CD4-positive, alpha-beta T cell treated with Interleukin-17A for 1 hour (primary cell): Measurements from ENCODE around the gene RPL27A.

ENCODE experiments used
- DNase-seq: peaks from one replicate; pipeline ENCODE4 v3.0.0-alpha.2; 2020

The RPL27A gene

DNA sequence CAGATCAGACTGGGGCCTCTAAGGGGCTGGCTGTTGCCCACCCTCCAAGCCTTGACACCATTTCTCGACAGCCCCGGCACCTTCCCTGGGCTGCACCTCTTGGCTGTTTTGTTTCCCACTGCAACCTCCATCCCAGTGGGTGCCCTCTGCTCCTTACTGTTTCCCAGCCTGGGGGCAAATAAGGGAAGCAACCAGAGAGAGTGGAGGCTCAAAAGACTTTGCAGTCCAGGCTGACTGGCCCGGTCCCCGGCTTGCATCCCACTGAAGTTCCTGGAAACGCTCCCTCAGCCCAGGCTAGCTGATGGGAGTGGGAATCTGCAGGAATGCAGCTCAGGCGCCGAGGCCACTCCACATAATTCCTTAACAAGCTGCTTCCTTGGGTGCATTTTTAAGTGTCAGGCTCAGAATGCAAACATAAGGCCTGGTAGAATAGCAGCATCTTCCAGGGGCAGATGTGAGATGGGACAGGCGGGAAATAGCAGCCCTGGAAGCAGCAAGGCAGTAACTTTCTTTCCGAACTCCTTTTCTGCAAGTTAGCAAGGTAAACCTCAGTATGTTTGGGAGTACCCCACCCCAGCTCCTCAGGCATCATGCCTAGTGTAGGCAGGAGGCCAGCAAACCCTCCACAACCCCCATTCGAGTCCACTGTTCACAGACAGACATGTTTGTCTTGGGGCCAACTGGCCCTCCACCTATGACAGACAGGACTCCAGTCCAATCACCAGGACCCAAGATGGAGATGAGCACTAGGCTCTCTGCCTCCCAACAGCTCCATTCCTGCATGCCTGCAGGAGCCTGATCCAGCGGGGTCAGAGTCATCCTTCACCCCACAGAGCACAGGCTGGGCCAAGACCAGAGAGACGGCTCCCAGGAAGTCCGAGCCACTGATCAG, 39.3 kb downstream of the RPL27A start:
- DNase-seq, result no peak

DNA sequence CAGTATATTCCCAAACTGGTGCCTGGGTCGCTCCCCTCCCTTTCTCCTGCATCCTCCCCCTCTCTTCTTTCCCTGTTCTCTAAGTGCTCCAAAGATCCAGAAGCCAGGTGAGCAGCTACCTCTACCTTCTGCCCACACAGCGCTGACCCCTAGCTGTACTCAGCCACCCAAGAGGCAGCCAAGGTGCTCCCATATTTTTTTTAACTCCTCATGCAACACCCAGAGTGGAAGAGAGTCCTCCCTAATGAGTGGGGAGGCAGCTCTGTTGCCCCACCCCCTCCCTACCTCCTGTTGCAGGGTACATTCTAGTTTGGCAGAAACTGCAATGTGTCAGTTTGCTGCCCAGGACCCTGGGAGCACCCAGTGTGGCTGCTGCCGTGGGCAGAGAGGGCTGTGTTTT, 40.2 kb downstream of the RPL27A start:
- no peak for DNase-seq

DNA sequence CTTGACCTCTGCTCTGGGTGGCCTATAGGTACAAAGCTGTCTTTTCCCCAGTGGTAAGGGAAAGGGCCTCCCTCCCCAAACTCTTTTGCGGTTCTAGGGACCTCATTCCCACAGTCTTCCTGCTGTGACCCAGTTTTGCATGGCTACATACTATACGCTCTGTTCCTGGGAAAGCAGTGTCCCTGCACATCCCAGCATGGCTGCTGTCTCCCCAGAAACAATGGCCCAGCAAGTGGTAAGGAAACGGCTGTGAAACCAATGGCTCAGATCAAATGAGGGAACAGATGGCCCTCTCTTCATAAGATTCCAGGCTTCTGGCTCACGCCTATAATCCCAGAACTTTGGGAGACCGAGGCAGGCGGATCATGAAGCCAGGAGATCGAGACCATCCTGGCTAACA, 41.1 kb downstream of the RPL27A start:
- no peak for DNase-seq

DNA sequence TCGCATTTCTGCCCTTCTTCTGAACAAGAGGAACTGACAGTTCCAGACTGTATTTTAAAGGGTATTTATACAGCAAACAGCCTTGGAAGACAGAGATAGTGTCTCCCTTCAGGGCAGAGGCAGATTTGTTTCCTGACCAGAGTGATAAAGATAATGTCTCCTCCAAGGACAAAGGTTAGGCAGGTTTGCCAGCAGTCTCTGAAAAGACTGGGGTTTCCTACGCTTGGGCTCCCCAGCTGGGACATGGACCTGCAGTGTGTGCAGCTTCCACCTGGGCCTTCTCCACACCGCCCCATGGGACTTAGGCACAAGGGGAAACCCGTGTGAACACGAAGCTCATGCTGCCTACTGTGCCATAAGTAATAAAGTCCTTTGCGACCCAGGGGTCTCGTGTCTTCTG, 42.1 kb downstream of the RPL27A start:
- DNase-seq, result no peak

DNA sequence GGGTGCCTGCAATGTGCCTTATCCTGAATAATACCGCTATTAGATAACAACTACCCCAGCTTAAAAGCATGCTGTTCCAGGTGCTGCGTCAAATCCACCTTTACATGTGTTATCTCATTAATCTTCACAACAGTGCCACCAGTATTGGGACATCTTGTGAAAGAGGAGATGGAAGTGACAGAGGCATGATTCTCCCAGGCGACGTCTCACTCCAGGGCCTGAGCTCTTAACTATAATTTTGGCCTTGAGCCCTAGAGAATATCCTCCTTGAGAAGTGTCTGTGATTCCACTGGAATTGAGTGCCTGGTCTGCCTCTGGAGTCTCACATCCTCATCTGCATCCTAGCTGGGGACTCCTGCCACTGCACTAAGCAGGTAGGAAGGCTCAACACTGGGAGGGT, 43.8 kb downstream of the RPL27A start:
- DNase-seq, result no peak

DNA sequence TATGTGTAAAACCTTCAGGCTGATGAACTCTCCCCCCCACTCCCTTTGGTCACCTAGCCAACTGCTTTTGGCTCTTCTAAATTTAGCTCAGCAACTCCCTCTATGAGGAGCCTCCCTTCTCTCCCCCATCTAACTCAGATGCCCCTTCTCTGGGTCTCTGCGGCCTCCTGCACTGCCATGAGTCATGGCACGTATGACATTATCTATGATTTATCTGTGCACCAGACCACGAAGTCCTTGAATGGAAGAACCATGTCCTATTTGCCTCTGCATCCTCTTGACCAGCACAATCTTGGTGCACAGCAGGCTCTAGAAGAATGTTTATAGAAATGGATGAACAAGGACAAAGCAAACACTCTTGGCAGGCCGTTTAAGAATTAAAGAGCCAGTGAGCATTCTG, 46.0 kb downstream of the RPL27A start:
- no peak for DNase-seq

DNA sequence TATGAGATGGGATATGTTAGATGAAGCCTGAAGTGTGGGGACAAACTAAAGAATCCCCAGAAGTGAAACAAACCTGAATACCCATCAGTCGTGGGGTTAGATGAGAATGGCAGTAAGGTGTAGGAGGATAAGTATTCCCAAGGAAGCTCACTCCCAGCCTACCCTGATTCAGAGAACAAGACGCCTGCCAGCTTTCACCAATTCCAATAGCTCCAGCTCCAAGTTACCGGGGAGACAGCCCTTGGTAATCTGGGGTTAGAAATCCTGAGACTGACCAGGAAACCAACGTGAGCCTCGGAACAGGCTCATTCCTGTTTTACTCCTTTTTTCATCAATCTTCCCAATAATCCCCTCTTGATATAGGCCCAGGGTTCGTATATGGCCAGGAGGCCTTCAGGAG, 46.5 kb downstream of the RPL27A start:
- no peak for DNase-seq

DNA sequence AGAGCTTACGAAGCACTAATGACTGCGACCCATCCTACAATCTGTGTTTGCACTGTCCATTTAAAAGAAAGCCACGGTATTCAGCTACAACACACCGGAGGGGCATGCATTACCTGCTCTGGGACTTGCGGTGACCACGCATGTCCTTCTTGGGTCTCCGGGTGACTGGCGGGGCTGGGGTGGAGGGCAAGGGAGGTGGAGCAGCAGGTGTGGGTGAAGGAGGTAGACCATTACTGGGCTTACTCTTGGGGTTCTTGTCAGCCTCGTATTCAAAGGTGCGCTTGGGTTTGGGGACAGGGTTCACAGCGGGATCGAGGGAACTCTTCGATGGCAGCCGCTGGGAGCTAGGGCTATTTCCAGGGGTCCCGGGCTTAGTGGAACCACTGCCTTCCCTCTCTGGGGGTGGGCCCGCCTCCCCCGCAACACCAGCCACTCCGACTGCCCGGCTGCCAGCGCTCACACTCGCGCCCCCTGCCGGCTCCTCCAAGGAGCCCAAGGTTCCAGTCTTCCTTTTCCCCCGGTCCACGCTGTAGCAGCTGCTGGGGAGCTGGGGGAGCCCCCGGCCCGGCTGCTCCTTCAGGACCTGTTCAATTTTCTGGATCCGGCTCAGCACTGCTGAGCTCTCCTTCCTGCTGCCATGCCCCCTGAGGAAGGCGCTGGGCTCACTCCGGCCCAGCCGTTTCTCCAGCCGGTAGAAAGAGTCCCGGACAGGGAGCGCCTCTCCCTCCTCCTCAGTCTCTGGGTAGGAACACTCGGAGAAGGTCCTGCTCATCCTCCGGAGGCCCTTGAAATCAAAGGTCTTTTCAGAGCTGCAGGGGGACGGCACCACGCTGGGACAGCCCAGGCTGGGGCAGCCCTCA, 47.5 kb downstream of the RPL27A start:
- DNase-seq, result no peak

DNA sequence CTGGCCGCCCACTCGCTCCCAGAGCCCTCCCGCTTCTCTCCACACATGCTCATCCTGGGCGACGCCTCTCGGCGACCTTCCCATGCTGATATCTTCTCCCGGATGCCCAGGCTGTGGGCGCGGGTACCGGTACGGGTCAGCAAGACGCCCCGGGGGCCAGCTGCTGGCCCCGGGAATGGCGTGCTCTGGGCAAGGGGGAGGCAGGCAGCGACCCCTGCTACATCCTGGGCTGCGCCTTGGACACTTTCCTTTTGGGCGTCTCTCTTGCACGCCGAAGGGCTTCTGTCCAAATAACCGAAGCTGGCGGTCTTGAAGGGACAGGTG, 48.1 kb downstream of the RPL27A start:
- DNase-seq, result no peak

DNA sequence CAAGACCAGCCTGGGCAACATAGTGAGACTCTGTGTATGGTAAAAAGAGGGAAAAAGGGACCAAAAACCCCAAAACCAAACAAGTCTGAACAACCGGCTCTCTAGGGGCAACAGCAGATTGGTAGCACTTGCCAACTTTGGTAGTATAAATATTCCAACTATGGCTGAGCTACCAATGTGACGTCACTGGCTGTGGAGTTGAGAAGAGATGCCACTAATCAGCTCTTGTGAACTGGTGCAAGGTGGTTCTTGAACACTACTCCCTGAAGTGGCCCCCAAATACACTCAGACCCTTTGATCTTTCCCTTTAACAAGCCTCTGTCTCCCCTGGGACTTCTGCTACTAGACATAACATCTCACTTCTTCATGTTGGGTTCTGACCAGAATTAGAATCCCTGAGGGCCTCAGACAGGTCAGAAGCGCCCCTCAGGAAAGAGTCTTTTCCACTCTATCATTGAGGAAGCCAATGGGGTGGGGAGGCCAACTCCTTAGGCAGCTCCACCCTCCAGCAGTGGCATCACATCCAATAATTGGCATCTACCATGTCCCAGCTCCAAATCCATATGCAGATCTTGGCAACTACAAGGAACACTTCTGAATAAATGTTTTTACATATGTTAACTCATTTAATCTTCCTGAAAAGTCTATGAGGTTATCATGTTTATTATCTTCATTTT, 49.2 kb downstream of the RPL27A start:
- no peak for DNase-seq

DNA sequence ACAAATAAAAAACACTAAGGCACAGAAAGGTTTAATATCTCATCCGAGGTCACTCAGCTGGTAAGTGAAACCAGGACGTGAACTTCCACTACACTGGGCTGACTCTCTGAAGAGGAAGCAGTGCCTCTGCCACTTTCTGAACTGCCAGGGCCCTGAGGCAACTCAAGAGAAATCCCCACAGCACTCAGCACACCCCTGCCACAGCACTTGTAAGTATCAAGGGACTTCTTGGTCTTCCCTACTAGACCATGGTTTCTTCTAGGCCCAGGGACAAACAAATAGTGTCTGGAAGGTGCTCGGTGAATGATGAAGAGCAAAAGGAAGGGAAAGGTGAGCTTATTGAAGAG, 49.7 kb downstream of the RPL27A start:
- DNase-seq, result no peak

DNA sequence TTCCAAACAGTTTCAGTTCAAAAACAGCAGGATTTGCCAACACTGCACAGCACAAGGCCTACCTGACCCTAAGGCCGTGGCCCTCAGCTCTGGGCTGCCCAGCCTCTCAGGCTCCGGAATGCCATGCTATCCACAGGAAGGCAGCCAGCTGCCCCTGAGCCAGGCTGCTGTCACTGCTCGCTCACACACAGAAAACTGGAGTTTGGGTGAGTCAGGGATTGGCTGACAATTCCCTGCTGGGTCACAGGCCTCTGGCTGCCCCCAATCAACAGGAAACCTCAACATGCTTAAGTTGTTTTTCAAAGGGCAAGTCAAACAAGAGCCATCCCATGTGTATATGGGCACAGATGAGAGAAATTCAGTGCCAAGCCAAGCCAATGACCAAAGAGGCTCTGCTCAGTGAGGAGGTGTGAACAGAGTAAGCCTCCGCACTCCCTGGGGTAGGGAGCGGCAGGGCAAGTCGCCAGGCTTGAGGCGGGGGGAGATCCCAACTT, 50.2 kb downstream of the RPL27A start:
- DNase-seq, result no peak

DNA sequence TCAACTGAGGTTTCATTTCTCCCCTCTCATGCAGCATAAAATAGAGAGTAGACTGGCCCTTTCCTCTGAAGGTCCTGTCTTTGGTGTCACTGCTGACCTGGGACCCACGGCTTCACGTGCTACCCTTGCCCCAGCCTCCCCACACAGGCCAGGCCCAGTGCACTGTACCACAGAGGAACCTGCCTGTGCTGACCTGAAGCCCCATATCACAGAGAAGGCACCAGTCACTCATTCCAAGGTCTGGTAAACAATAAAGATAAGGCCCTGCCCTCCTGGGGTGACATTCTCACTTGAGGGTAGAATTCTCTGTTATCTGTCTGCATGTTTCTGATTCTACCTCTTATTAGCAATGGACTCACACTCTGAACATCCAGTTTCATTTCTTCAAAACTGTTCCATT, 51.3 kb downstream of the RPL27A start:
- DNase-seq, result no peak

DNA sequence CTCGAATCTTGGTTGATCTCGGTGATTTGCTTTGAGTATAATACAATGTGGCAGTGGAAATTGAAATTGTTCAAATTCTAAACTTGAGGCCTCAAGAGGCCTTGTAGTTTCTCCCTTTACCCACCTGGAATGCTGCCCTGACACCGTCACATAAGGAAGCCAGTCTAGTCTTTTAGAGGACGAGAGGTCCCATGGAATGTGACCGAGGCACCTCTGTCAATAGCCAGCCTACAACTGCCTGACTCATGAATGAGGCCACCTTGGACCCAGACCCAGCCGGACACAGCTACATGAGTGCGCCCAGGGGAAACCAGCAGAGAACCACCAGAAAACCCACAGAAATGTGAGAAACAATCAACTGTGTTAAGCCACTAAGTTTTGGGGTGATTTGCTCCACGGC, 52.5 kb downstream of the RPL27A start:
- no peak for DNase-seq

DNA sequence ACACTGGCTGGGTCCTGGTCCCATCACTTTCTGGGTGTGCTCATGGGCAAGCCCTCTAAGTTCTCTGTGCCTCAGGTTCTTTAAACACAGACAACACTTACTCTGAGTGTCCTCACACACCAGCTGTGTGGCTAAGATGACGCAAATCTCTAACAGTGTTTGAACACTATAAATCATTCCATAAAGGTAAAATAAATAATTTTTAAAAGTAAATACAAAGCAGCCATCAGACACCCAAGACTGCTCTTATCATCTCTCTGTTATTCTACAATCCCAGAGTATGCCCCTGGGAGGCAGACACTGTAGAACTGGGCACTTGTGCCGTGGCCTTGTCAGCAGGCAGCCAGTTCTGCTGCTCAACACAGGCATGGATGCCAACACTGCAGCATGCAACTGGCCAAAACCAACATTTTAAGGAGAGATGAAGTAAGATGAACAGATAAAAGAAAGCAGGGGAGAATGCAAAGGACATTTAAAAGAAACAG, 56.8 kb downstream of the RPL27A start:
- DNase-seq, result no peak
